ENCODE data around the gene ACTL9. TPM values are rescaled to one million over a fixed set of nuclear protein-coding genes. Genes with fewer than 3 reads are reported as not detected.

Gene ACTL9
- total and polyA plus RNA-seq, 10 of the 15 experiments (the other 5 are each of a cell fraction or from before 2014, with no cell fraction given) = not detected

Other genes starting within 250 kb of the ACTL9 start
Only the 7 nearest of the 8 such genes appear.
- gene ZNF414, start 184.6 kb downstream of the ACTL9 start, total RNA-seq (2014; rRNA removed) = 4.4 and 5.3 TPM in 2 replicates
- 0.45 and 0.92 TPM in 2 replicates for gene ZNF414, start 184.6 kb downstream of the ACTL9 start, total RNA-seq (2014; rRNA removed; fragmentation: Illumina TruSeq; extraction: Trizol)
- 23.7 and 26.4 TPM in 2 replicates for gene ZNF414, start 184.6 kb downstream of the ACTL9 start, total RNA-seq (2021)
- gene ZNF414, start 184.6 kb downstream of the ACTL9 start, polyA plus RNA-seq (2011; rRNA removed) = 0.26 and 1.9 TPM in 2 replicates
- 0.94 TPM in 1 of 2 replicates, not detected in the other for gene ZNF414, start 184.6 kb downstream of the ACTL9 start, polyA plus RNA-seq (2014; fragmentation: Illumina TruSeq; extraction: Trizol)
- under 1 TPM in 1 of 2 experiments, not detected in 1; 0.16 TPM for gene ZNF414, start 184.6 kb downstream of the ACTL9 start, polyA plus RNA-seq (2014; fragmentation: Nextera tagmentation; extraction: Ambion mirVana)
- 12.5 and 24.5 TPM in 2 replicates for gene ZNF414, start 184.6 kb downstream of the ACTL9 start, polyA plus RNA-seq (2014; rRNA removed)
- gene ZNF414, start 184.6 kb downstream of the ACTL9 start, polyA plus RNA-seq (2016; fragmentation: Nextera tagmentation; extraction: Ambion mirVana) = 10 to 100 TPM in 1 of 2 experiments, 1 to 10 TPM in 1; 5.7 to 12.1 TPM
- gene MYO1F, start 121.4 kb downstream of the ACTL9 start, total RNA-seq (2014; rRNA removed) = 31.2 and 42.8 TPM in 2 replicates
- gene MYO1F, start 121.4 kb downstream of the ACTL9 start, total RNA-seq (2014; rRNA removed; fragmentation: Illumina TruSeq; extraction: Trizol) = 28.8 and 32.0 TPM in 2 replicates
- gene MYO1F, start 121.4 kb downstream of the ACTL9 start, total RNA-seq (2021) = 42.6 and 49.4 TPM in 2 replicates
- gene MYO1F, start 121.4 kb downstream of the ACTL9 start, polyA plus RNA-seq (2011; rRNA removed) = 3.6 and 5.3 TPM in 2 replicates
- 28.9 and 37.0 TPM in 2 replicates for gene MYO1F, start 121.4 kb downstream of the ACTL9 start, polyA plus RNA-seq (2014; fragmentation: Illumina TruSeq; extraction: Trizol)
- gene MYO1F, start 121.4 kb downstream of the ACTL9 start, polyA plus RNA-seq (2014; fragmentation: Nextera tagmentation; extraction: Ambion mirVana) = 1 to 10 TPM; 3.5 to 4.0 TPM
- gene MYO1F, start 121.4 kb downstream of the ACTL9 start, polyA plus RNA-seq (2014; rRNA removed) = 43.3 and 46.9 TPM in 2 replicates
- gene MYO1F, start 121.4 kb downstream of the ACTL9 start, polyA plus RNA-seq (2016; fragmentation: Nextera tagmentation; extraction: Ambion mirVana) = 10 to 100 TPM; 29.9 to 30.6 TPM
- gene ADAMTS10, start 88.1 kb downstream of the ACTL9 start, total RNA-seq (2014; rRNA removed) = 0.68 TPM in 1 of 2 replicates, not detected in the other
- 0.09 and 0.13 TPM in 2 replicates for gene ADAMTS10, start 88.1 kb downstream of the ACTL9 start, total RNA-seq (2014; rRNA removed; fragmentation: Illumina TruSeq; extraction: Trizol)
- 0.45 and 0.59 TPM in 2 replicates for gene ADAMTS10, start 88.1 kb downstream of the ACTL9 start, total RNA-seq (2021)
- 2.1 and 2.5 TPM in 2 replicates for gene ADAMTS10, start 88.1 kb downstream of the ACTL9 start, polyA plus RNA-seq (2011; rRNA removed)
- 0.01 TPM in 1 of 2 replicates, not detected in the other for gene ADAMTS10, start 88.1 kb downstream of the ACTL9 start, polyA plus RNA-seq (2014; fragmentation: Illumina TruSeq; extraction: Trizol)
- gene ADAMTS10, start 88.1 kb downstream of the ACTL9 start, polyA plus RNA-seq (2014; fragmentation: Nextera tagmentation; extraction: Ambion mirVana) = not detected
- 0.20 and 0.42 TPM in 2 replicates for gene ADAMTS10, start 88.1 kb downstream of the ACTL9 start, polyA plus RNA-seq (2014; rRNA removed)
- gene ADAMTS10, start 88.1 kb downstream of the ACTL9 start, polyA plus RNA-seq (2016; fragmentation: Nextera tagmentation; extraction: Ambion mirVana) = under 1 TPM in 1 of 2 experiments, not detected in 1; 0.15 TPM
- not detected in 2 replicates for gene NFILZ, start 68.2 kb downstream of the ACTL9 start, total RNA-seq (2014; rRNA removed)
- gene NFILZ, start 68.2 kb downstream of the ACTL9 start, total RNA-seq (2014; rRNA removed; fragmentation: Illumina TruSeq; extraction: Trizol) = not detected in 2 replicates
- not detected in 2 replicates for gene NFILZ, start 68.2 kb downstream of the ACTL9 start, total RNA-seq (2021)
- not detected in 2 replicates for gene NFILZ, start 68.2 kb downstream of the ACTL9 start, polyA plus RNA-seq (2011; rRNA removed)
- not detected in 2 replicates for gene NFILZ, start 68.2 kb downstream of the ACTL9 start, polyA plus RNA-seq (2014; fragmentation: Illumina TruSeq; extraction: Trizol)
- gene NFILZ, start 68.2 kb downstream of the ACTL9 start, polyA plus RNA-seq (2014; fragmentation: Nextera tagmentation; extraction: Ambion mirVana) = not detected
- gene NFILZ, start 68.2 kb downstream of the ACTL9 start, polyA plus RNA-seq (2014; rRNA removed) = not detected in 2 replicates
- not detected for gene NFILZ, start 68.2 kb downstream of the ACTL9 start, polyA plus RNA-seq (2016; fragmentation: Nextera tagmentation; extraction: Ambion mirVana)
- gene OR2Z1, start 22.8 kb upstream of the ACTL9 start, total RNA-seq (2014; rRNA removed) = not detected in 2 replicates
- gene OR2Z1, start 22.8 kb upstream of the ACTL9 start, total RNA-seq (2014; rRNA removed; fragmentation: Illumina TruSeq; extraction: Trizol) = not detected in 2 replicates
- gene OR2Z1, start 22.8 kb upstream of the ACTL9 start, total RNA-seq (2021) = not detected in 2 replicates
- not detected in 2 replicates for gene OR2Z1, start 22.8 kb upstream of the ACTL9 start, polyA plus RNA-seq (2011; rRNA removed)
- not detected in 2 replicates for gene OR2Z1, start 22.8 kb upstream of the ACTL9 start, polyA plus RNA-seq (2014; fragmentation: Illumina TruSeq; extraction: Trizol)
- gene OR2Z1, start 22.8 kb upstream of the ACTL9 start, polyA plus RNA-seq (2014; fragmentation: Nextera tagmentation; extraction: Ambion mirVana) = not detected
- not detected in 2 replicates for gene OR2Z1, start 22.8 kb upstream of the ACTL9 start, polyA plus RNA-seq (2014; rRNA removed)
- not detected for gene OR2Z1, start 22.8 kb upstream of the ACTL9 start, polyA plus RNA-seq (2016; fragmentation: Nextera tagmentation; extraction: Ambion mirVana)
- gene ZNF558, start 133.5 kb upstream of the ACTL9 start, total RNA-seq (2014; rRNA removed) = 7.1 and 8.2 TPM in 2 replicates
- 4.7 and 6.4 TPM in 2 replicates for gene ZNF558, start 133.5 kb upstream of the ACTL9 start, total RNA-seq (2014; rRNA removed; fragmentation: Illumina TruSeq; extraction: Trizol)
- 7.2 and 7.4 TPM in 2 replicates for gene ZNF558, start 133.5 kb upstream of the ACTL9 start, total RNA-seq (2021)
- 0.10 TPM in 1 of 2 replicates, not detected in the other for gene ZNF558, start 133.5 kb upstream of the ACTL9 start, polyA plus RNA-seq (2011; rRNA removed)
- gene ZNF558, start 133.5 kb upstream of the ACTL9 start, polyA plus RNA-seq (2014; fragmentation: Illumina TruSeq; extraction: Trizol) = 5.5 and 6.5 TPM in 2 replicates
- gene ZNF558, start 133.5 kb upstream of the ACTL9 start, polyA plus RNA-seq (2014; fragmentation: Nextera tagmentation; extraction: Ambion mirVana) = 1 to 10 TPM in 1 of 2 experiments, under 1 TPM in 1; 0.95 to 1.6 TPM
- gene ZNF558, start 133.5 kb upstream of the ACTL9 start, polyA plus RNA-seq (2014; rRNA removed) = 4.8 and 7.9 TPM in 2 replicates
- 1 to 10 TPM; 6.2 to 8.1 TPM for gene ZNF558, start 133.5 kb upstream of the ACTL9 start, polyA plus RNA-seq (2016; fragmentation: Nextera tagmentation; extraction: Ambion mirVana)
- gene MBD3L1, start 133.6 kb upstream of the ACTL9 start, total RNA-seq (2014; rRNA removed) = not detected in 2 replicates
- gene MBD3L1, start 133.6 kb upstream of the ACTL9 start, total RNA-seq (2014; rRNA removed; fragmentation: Illumina TruSeq; extraction: Trizol) = not detected in 2 replicates
- not detected in 2 replicates for gene MBD3L1, start 133.6 kb upstream of the ACTL9 start, total RNA-seq (2021)
- not detected in 2 replicates for gene MBD3L1, start 133.6 kb upstream of the ACTL9 start, polyA plus RNA-seq (2011; rRNA removed)
- gene MBD3L1, start 133.6 kb upstream of the ACTL9 start, polyA plus RNA-seq (2014; fragmentation: Illumina TruSeq; extraction: Trizol) = not detected in 2 replicates
- gene MBD3L1, start 133.6 kb upstream of the ACTL9 start, polyA plus RNA-seq (2014; fragmentation: Nextera tagmentation; extraction: Ambion mirVana) = not detected
- gene MBD3L1, start 133.6 kb upstream of the ACTL9 start, polyA plus RNA-seq (2014; rRNA removed) = not detected in 2 replicates
- not detected for gene MBD3L1, start 133.6 kb upstream of the ACTL9 start, polyA plus RNA-seq (2016; fragmentation: Nextera tagmentation; extraction: Ambion mirVana)

All from GM12878 (cell line).